CD4-positive, alpha-beta T cell treated with Interleukin-10 for 1 hour (primary cell): Measurements from ENCODE around the gene EPM2A.

Experiments
- DNase-seq: peaks from one replicate; pipeline ENCODE4 v3.0.0-alpha.2; 2020

The EPM2A gene

DNA sequence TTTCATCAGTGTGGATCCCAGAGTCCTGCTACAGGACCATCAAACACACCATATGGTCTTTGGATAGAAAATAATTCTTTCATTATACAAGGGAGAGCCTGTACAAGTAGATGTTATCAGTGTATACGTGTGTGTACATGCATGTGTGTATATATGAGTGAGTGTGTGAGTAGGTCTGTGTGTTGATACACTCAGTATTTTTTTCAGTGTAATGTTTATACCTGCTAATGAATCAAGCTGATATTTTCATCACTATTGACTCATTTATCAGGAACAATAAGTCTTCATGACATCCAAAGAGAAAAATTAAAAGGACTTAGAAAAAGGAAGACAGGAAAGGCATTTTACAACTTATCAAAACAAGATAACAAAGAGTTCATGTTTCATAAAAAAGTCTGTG is 66.5 kb downstream of the EPM2A start:
- DNase-seq, result no peak

DNA sequence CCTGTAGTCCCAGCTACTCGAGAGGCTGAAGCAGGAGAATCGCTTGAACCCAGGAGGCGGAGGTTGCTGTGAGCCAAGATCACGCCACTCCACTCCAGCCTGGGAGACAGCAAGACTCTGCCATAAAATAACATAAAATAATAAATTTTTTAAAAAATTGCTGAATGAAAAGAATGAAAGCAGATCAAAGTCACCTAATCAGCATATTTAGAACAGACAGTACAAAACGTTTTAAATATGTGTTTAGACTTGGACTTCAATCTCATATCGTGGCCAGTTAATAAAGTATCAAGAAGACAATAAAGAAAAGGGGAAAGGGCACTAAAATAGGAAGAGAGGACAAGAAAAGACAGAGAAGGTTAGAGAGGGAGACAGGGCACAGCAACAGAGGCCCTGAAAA is 74.6 kb downstream of the EPM2A start:
- DNase-seq, result no peak

DNA sequence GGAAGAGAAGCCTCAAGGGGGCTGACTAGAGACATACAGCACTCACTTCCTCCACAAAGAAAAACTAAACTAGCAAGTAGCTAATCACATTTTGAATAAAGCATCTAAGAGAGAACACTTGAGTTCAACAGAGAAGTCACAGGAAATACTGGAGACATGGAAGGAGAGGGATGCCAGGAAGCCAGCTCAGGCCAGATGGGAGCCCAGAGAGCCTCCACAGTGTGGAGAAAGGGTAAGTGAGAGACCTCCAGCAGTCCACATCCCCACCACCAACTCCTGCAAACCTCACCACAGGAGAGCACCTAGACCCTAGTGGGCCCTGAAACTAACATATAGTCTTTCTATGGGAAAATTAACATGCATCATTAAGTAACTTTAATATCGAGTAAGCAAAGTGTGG is 79.2 kb downstream of the EPM2A start:
- DNase-seq, result no peak

DNA sequence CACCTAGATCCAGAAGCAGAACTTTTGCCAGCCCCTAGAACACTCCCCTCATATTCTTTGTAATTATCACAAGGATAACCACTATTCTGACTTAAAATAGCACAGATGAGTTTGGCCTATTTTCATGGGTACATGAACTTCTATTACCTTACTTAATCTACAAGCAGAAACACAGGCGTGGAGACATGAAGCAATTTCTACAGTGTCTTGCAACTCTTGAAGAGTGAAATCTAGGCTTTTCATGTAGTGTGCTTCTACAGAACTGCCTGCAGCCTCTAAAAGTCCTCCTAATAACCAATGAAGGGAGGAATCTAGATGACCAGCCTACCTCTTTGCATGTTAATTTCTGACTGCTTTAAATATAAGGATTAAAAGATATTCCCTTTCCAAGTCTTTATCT is 82.7 kb downstream of the EPM2A start:
- DNase-seq, result no peak

DNA sequence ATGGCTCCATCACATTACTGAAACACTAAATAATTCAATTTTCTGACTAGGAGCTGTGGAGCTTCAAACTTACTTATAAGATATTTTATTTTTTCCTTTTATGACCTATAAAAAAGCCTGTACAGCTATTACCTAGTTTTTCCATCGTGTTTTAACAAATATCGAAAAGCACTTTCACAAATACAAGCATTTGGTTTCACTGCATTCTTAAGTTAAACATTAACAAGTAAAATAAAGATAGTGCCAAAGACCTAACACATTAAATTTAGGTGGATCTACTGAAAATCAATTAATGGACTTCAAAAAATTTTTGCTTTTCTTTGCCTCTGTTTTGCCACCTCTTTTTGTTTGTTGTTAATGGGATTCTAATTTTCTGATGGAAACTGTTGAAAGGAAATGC is 83.3 kb downstream of the EPM2A start:
- no peak for DNase-seq

DNA sequence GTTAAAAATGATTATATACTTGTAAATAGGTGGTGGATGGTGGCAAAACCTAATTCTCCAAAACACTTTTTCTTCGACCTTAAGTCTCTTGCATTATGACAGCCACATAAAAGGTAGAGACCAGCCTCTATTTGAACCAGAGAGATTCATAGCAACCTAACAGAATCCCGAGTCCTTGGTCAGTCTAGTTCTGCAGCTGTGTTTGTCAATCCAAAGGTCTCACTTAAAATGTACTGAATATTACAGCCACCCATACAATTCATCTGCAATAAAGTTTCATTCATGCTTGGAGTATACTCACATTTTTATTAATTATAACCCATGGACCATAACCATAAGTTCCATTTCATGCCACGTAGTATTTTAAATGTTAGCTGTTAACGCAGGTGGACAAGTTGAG is 87.2 kb downstream of the EPM2A start:
- DNase-seq, result no peak

- DNase-seq, result no peak
Observed at GRCh38 chr6:145647602-145648001, 87.7 kb downstream of the EPM2A start.

GRCh38 chr6:145643760-145644159 is 91.6 kb downstream of the EPM2A start:
- no peak for DNase-seq

- DNase-seq, result peak; percentile 73
Observed at GRCh38 chr6:145633981-145634627, 101.2 kb downstream of the EPM2A start.

- no peak for DNase-seq
Observed at GRCh38 chr6:145632971-145633370, 102.3 kb downstream of the EPM2A start.

GRCh38 chr6:145631374-145631773 is 103.9 kb downstream of the EPM2A start:
- DNase-seq, result no peak

DNA sequence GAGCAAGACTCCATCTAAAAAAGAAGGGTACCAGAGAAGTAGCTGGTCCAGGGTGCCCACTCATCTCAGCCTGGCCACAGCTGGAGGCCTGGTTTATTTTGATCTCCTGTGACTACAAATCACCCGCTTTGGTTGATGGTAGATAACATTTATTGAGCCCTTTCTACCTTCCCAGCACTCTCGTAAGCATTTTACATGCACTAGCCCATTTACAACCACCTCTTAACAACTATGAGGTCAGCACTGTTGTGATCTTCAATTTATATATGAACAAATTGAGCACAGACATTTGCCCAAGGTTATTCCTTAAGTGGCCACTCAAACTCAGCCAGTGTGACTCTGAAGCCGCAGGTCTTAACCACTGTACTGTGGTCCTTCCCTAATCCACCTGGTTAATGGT is 104.7 kb downstream of the EPM2A start:
- no peak for DNase-seq

DNA sequence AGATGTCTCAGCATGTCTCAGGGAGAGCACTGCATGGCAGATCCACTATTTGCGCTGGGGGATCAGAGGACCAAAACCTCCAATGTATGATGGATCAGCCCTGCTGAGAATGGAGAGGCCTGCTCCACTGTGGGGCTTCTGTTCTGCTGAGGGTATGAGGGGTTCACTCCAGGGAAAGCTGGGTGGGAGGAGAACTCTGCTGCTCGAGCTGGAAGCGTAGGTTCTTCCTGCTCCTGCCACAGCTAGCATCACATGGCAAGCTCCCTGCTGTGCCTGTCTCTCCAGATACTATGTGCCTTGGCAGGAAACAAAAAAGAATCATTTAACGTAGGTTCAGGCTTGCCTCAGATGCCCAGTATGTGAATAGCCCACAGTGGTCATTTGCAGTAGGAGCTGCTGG is 105.8 kb downstream of the EPM2A start:
- no peak for DNase-seq

DNA sequence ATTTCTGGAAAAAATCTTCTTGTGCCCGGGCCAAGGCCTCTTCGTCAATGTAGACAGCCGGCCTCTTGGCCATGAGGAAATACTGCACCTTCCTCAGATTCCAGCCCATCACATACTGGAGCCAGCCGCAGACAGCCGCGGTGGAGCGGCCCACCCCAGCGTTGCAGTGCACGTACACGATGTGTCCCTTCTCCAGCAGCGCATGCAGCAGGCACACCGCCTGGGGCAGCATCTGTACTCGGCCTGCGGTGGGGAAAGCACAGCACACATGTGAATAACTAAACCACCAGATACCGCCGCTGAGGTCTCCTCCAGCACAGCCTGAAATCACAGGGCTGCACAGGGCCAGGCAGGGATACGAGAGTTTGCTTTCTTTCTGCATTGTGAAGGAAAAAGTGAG is 107.9 kb downstream of the EPM2A start:
- DNase-seq, result no peak

GRCh38 chr6:145626857-145627256 is 108.5 kb downstream of the EPM2A start:
- DNase-seq, result no peak

DNA sequence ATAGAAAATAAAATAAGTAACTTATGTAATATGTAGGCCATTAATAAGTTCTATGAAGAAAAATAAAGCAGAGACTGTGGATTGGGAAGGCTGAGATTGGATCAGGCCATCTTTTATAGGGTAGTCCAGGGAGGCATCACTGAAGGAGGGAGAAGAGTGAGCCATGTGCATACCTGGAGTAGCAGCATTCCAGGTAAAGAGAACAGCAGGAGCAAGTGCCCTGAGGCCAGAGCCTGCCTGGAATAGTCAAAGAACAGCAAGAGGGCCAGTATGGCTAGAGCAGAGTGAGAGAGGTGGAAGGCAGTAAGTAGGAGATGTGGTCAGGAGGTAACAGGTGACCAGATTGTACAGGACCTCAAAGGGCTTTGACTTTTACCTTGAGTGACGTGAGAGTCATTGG is 112.1 kb downstream of the EPM2A start:
- DNase-seq, result no peak

GRCh38 chr6:145621776-145622175 is 113.5 kb downstream of the EPM2A start:
- no peak for DNase-seq

DNA sequence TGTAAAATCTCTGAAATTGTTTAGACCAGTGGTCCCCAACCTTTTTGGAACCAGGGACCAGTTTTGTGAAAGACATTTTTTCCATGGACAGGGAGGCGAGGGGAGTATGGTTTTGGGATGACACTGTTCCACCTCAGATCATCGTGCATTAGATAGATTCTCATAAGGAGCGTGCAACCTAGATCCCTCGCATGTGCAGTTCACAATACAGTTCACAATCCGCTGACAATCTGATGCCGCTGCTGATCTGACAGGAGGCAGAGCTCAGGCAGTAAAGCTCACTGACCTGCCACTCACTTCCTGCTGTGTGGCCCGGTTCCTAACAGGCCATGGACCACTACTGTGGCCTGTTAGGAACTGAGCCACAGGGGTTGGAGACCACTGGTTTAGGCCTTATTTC is 115.2 kb downstream of the EPM2A start:
- DNase-seq, result no peak

DNA sequence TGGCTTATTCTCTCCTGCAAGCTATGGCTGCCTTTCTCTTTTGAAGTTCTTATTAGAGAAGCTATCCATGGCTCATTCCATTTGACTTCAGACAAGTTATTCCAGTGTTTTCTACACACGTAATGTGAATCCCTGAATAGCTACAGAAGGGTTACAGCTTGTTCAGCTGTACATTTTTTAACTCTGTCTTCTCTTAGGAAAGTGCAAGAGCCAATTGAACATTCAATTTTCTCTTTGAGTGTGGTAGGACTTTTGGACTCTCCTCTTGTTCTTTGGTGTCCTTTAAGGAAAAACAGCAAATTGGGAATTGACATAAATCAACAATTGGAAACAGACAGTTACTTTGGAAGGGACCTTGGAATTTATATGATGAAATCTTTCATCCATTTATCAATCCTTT is 125.8 kb downstream of the EPM2A start:
- DNase-seq, result no peak

GRCh38 chr6:145608850-145609249 is 126.5 kb downstream of the EPM2A start:
- DNase-seq, result no peak

GRCh38 chr6:145603991-145604390 is 131.3 kb downstream of the EPM2A start:
- no peak for DNase-seq

DNA sequence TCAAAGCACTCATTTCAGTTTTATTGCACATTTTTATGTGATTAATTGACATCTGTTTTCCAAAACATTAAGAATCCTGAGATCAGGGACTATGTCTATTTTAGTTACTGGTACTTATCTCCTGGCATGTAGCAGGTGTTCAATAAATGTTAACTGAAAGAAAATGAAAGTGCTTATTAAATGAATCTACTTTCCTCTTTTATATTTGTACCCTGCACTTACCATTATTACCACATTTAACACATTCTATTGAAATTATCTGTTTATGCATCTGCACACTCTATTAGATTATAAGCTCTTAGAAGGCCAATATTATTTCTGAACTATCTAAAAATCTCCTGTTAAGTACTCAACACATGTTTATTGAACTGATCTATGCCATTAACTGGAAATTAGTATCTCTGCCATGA is 131.9 kb downstream of the EPM2A start:
- no peak for DNase-seq

- DNase-seq, result no peak
Observed at GRCh38 chr6:145602726-145603326, 132.5 kb downstream of the EPM2A start.

GRCh38 chr6:145601397-145601796 is 133.9 kb downstream of the EPM2A start:
- DNase-seq, result no peak

GRCh38 chr6:145600299-145600698 is 135.0 kb downstream of the EPM2A start:
- no peak for DNase-seq
